GM13976 (cell line): ENCODE data around the gene LYRM9.

Source experiments
- DNase-seq: peaks from one replicate; pipeline ENCODE4 v3.0.0; 2012; ENCODE audit warnings: low spot score
- CTCF ChIP-seq: IDR thresholded peaks from 2 replicates; pipeline ENCODE4 v1.5.1; 2012; ENCODE audit warnings: borderline replicate concordance, mild to moderate bottlenecking; ENCODE audit not compliant: insufficient read depth; ENCODE audit errors: extremely low read depth, missing control alignments, control extremely low read depth
- in situ Hi-C: fragments of 300-500 bp; cut with MboI; formaldehyde crosslinking; loops from one replicate; pipeline ENCODE4 v1.12.0; 2022; ENCODE audit warnings: low sequenced_read_pairs, mixed read lengths, inconsistent platforms; ENCODE audit not compliant: unreplicated experiment

Gene LYRM9

DNA sequence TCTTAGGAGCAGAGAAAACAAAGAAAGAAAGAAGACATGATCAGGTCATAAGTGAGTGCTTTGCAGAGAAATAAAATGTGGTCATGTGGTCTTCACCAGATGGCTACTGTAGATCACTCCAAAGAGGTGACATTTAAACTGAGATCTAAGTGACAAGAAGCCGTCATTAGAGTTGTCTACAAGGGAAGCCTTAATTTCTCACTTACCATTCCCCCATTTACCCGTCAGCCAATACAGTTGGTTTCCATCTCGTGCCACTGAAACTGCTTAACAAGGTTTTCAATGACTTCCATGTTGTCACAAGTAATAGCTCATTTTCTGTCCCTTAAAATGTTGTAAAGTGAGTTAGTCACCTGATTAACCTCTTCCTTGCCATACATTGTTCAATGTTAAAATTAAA, 6.4 kb upstream of the LYRM9 start:
- TF ChIP-seq CTCF, result no peak
- DNase-seq, result no peak
- in situ Hi-C loops, result no loop called here

DNA sequence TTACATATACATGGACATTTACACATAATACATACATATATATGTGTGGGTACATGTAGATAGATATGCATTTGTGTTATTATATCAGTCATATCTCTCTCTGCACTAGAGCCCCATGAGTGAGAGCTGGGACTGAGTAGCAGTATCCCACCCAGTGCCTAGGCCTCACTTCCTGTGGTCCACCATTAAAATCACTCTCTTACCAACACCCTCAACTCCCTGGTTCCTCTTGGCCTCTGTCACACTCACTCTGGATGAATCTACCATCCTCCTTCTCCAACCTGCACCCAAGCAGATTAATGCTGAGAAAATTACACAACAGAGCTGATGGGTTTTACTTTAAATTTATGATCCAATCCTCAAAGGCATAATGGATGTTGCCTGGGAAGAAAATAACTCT, 4.9 kb upstream of the LYRM9 start:
- in situ Hi-C loops, result no loop called here
- no peak for DNase-seq
- TF ChIP-seq CTCF, result no peak

DNA sequence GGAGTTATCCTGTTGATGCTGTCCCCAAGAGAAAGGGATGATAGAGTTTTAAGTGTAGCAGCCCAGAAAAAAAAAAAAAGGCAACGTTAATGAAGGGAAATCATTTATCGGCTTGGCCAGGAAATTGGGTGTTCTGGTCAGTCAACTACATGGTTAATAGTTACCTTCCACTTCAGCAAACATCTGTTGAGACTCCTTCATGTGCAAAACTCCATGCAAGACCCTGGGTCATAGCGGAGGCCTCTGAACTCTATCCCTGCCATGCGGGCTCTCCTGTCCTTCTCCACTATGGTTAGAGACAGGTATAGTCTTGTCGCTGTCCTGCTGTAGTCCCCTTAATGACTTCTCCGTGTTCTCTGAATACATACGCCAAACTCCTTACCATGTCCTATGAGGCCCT, 3.5 kb upstream of the LYRM9 start:
- in situ Hi-C loops, result no loop called here

GRCh38 chr17:27895940-27896535, 2.9 kb upstream of the LYRM9 start:
- in situ Hi-C loops, result no loop called here
- no peak for DNase-seq
- no peak for TF ChIP-seq CTCF

More for the DNA sequence above, 3.5 kb upstream of the LYRM9 start:
- no peak for DNase-seq
- no peak for TF ChIP-seq CTCF

GRCh38 chr17:27895123-27895895, 2.1 kb upstream of the LYRM9 start:
- no peak for TF ChIP-seq CTCF
- DNase-seq, result no peak
- in situ Hi-C loops, result no loop called here

- no peak for TF ChIP-seq CTCF
- in situ Hi-C loops, result no loop called here
- DNase-seq, result no peak
Measured at GRCh38 chr17:27893841-27894503, 807 bp upstream of the LYRM9 start.
